AG10803 (cell line): Measurements from ENCODE around the gene CRIP3.

ENCODE experiments used
- DNase-seq: peaks from one replicate; pipeline ENCODE4 v3.0.0; 2010; ENCODE audit warnings: low read depth
- H3K4me3 ChIP-seq: 2 replicates; pipeline ENCODE4 v1.5.1; 2011; ENCODE audit warnings: mild to moderate bottlenecking, low read length, control low read depth
- TF ChIP-seq, protein P1 (sequence below): conservative IDR thresholded peaks from 2 replicates; pipeline ENCODE4 v1.5.1; 2011; ENCODE audit warnings: mild to moderate bottlenecking, low read length, control low read depth, inconsistent platforms

Gene CRIP3

GRCh38 chr6:43276577-43277305 lies 31.9 kb downstream of the CRIP3 start:
- no peak overlapping the region for H3K4me3 ChIP-seq
- TF ChIP-seq, protein P1, sequence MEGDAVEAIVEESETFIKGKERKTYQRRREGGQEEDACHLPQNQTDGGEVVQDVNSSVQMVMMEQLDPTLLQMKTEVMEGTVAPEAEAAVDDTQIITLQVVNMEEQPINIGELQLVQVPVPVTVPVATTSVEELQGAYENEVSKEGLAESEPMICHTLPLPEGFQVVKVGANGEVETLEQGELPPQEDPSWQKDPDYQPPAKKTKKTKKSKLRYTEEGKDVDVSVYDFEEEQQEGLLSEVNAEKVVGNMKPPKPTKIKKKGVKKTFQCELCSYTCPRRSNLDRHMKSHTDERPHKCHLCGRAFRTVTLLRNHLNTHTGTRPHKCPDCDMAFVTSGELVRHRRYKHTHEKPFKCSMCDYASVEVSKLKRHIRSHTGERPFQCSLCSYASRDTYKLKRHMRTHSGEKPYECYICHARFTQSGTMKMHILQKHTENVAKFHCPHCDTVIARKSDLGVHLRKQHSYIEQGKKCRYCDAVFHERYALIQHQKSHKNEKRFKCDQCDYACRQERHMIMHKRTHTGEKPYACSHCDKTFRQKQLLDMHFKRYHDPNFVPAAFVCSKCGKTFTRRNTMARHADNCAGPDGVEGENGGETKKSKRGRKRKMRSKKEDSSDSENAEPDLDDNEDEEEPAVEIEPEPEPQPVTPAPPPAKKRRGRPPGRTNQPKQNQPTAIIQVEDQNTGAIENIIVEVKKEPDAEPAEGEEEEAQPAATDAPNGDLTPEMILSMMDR = no peak
- no peak for DNase-seq

- TF ChIP-seq, protein P1 = no peak
- no peak overlapping the region for H3K4me3 ChIP-seq
- peak; percentile 15 for DNase-seq
Observed at GRCh38 chr6:43275801-43276576, 32.6 kb downstream of the CRIP3 start.

GRCh38 chr6:43274916-43275597 lies 33.6 kb downstream of the CRIP3 start:
- DNase-seq = no peak
- TF ChIP-seq, protein P1 = no peak
- peak overlapping the region; percentile 37 for H3K4me3 ChIP-seq

DNA sequence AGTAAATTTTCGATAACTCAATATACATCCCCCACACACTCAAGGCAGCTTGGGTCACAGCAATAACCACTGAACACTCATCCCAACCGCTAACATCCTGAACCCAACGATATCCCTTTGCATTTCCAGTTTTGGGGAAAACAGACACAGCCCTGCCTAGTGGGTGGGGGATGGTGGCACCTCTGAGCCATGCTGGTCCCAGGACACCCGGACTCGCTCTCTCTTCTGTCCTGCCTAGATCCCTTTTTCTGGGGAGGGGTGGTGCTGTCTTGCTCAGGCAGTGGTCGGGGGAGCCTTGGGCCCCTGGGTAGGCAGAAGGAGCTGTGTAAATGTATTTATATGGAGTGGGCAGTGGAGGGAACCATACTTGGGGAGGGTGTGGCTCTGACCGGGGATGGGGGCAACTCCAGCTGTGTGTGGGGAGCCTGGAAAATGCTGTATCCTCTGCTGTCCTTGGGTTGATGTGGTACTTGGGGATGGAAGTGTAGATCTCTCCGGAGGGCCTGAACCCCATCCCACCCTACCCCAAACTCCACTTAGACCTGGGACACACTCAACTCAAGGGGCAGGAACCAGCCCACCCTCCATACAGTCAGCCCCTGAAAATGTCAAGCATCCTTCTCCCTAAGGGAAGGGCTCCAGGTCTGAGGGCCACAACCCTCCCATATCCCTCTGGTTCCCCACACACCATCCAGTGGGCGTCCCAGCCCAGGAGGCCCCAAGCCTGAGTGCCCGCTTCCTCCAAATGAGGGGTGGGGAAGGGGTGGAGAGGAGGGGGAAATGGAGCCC lies 34.3 kb downstream of the CRIP3 start:
- H3K4me3 ChIP-seq = no peak overlapping the region
- no peak for DNase-seq
- TF ChIP-seq, protein P1 = no peak

DNA sequence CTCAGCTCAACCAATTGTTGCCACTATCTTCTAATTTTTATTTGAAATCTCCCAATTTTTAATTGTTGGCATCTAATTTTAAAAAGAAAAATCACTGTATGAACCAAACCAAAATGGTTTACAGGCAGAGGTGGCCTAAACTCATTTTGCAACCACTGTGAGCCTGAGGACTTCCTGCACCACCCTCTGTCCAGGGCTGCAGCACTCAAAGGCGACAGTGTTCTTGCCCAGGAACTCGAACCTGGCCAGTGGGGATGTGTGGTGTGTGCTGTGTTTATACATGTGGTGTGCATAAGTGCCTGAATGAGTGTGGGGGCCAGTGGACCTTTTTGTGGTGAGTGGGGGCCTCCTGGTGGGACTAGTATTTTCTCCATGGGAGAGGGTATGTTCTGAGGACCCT lies 34.9 kb downstream of the CRIP3 start:
- no peak for DNase-seq
- TF ChIP-seq, protein P1 = no peak

GRCh38 chr6:43271944-43272343 lies 36.7 kb downstream of the CRIP3 start:
- TF ChIP-seq, protein P1 = no peak
- no peak overlapping the region for H3K4me3 ChIP-seq
- no peak for DNase-seq

More for the DNA sequence above, 34.9 kb downstream of the CRIP3 start:
- no peak overlapping the region for H3K4me3 ChIP-seq
